T47D (cell line): Measurements from ENCODE around the gene R3HDM2.
"Not testable (repeated sequence)": the region's sequence is repeated elsewhere in the genome, so short reads cannot be mapped to it uniquely, and the experiment has no call there.

Source experiments
- DNase-seq, 2 experiments: peaks; one replicate each; pipeline versions ENCODE4 v3.0.0 to v3.0.0-alpha.2; 2011 to 2012; ENCODE audit warnings: low read depth in 1 of 2, low spot score in 1 of 2
- JUND ChIP-seq: IDR thresholded peaks from 2 replicates; pipeline ENCODE4 v1.6.1; 2012; ENCODE audit warnings: low read depth
- in situ Hi-C: cut with HindIII; loops from 2 replicates; pipeline ENCODE4 v1.10.0; 2016; ENCODE audit warnings: low sequenced_read_pairs, low pct_unique_long_range_greater_than_20kb

R3HDM2 gene

GRCh38 chr12:57420482-57420881 lies 10.4 kb downstream of the R3HDM2 start:
- TF ChIP-seq JUND: no peak
- no peak for DNase-seq
- in situ Hi-C loops: no loop called here

GRCh38 chr12:57419495-57419894 lies 11.3 kb downstream of the R3HDM2 start:
- in situ Hi-C loops: no loop called here
- DNase-seq: no peak
- no peak for TF ChIP-seq JUND

- in situ Hi-C loops: no loop called here
- DNase-seq: no peak
- no peak for TF ChIP-seq JUND
Observed at GRCh38 chr12:57418255-57418654, 12.6 kb downstream of the R3HDM2 start.

GRCh38 chr12:57416039-57416996 lies 14.5 kb downstream of the R3HDM2 start:
- TF ChIP-seq JUND: no peak
- DNase-seq: no peak
- in situ Hi-C loops: no loop called here

GRCh38 chr12:57415088-57415487 lies 15.8 kb downstream of the R3HDM2 start:
- in situ Hi-C loops: no loop called here
- TF ChIP-seq JUND: no peak
- no peak for DNase-seq

GRCh38 chr12:57414160-57414559 lies 16.7 kb downstream of the R3HDM2 start:
- in situ Hi-C loops, DNase-seq: not testable (repeated sequence)

GRCh38 chr12:57410534-57410933 lies 20.3 kb downstream of the R3HDM2 start:
- no peak for TF ChIP-seq JUND
- in situ Hi-C loops: no loop called here
- no peak for DNase-seq

- in situ Hi-C loops: no loop called here
- no peak for TF ChIP-seq JUND
- DNase-seq: no peak
Observed at GRCh38 chr12:57404966-57405640, 25.7 kb downstream of the R3HDM2 start.

- in situ Hi-C loops: not testable (repeated sequence)
Observed at GRCh38 chr12:57402156-57402555, 28.7 kb downstream of the R3HDM2 start.

GRCh38 chr12:57401165-57401564 lies 29.7 kb downstream of the R3HDM2 start:
- no peak for DNase-seq
- TF ChIP-seq JUND: no peak
- in situ Hi-C loops: no loop called here

More at GRCh38 chr12:57402156-57402555, 28.7 kb downstream of the R3HDM2 start:
- DNase-seq: not testable (repeated sequence)

GRCh38 chr12:57399718-57400463 lies 31.0 kb downstream of the R3HDM2 start:
- not testable (repeated sequence) for DNase-seq

GRCh38 chr12:57397441-57397840 lies 33.4 kb downstream of the R3HDM2 start:
- in situ Hi-C loops: no loop called here
- no peak for DNase-seq
- no peak for TF ChIP-seq JUND

More at GRCh38 chr12:57399718-57400463, 31.0 kb downstream of the R3HDM2 start:
- in situ Hi-C loops: not testable (repeated sequence)
